ENCODE data around the gene DLX1. TPM values are rescaled to one million over a fixed set of nuclear protein-coding genes. Genes with fewer than 3 reads are reported as not detected.
"Not testable (repeated sequence)": the region's sequence is repeated elsewhere in the genome, so short reads cannot be mapped to it uniquely, and the experiment has no call there.

DLX1 gene
- total RNA-seq, 6 donors from 2014 or later = not detected

DNA sequence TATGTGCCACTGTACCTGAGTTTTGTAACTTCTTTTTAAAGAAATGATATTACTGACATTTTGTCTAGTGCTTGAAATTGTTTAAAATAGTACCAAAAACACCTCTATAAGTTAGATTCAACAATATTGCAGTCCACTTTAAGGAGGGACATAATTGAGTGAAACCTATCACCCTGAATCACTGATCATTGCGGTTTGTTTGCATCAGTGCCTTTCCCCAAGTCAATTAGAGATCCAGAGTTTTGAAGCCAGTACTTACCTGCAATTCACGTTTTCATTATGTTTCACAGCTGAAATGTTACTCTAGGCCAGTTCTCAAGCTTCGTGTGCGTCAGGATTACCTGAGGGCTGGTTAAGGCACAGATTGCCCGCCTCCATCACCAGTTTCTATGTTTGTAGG lies 26.6 kb upstream of the DLX1 start:
- Histone ChIP-seq H3K36me3 (no peaks in the 10 kb centered on the region), H3K27me3 (no peaks in the 10 kb centered on the region), H3K27ac (no peak overlapping the region), H3K4me3 (no peak overlapping the region), H3K9me3 (no peaks in the 10 kb centered on the region), H3K4me1 (no peaks in the 10 kb centered on the region)
- TF ChIP-seq POLR2AphosphoS5 (IDR thresholded peaks at IDR 0.05) (no peak), EP300 (IDR thresholded peaks at IDR 0.05) (no peak), POLR2A (IDR thresholded peaks at IDR 0.05) (no peak)
- TF ChIP-seq, protein P1, sequence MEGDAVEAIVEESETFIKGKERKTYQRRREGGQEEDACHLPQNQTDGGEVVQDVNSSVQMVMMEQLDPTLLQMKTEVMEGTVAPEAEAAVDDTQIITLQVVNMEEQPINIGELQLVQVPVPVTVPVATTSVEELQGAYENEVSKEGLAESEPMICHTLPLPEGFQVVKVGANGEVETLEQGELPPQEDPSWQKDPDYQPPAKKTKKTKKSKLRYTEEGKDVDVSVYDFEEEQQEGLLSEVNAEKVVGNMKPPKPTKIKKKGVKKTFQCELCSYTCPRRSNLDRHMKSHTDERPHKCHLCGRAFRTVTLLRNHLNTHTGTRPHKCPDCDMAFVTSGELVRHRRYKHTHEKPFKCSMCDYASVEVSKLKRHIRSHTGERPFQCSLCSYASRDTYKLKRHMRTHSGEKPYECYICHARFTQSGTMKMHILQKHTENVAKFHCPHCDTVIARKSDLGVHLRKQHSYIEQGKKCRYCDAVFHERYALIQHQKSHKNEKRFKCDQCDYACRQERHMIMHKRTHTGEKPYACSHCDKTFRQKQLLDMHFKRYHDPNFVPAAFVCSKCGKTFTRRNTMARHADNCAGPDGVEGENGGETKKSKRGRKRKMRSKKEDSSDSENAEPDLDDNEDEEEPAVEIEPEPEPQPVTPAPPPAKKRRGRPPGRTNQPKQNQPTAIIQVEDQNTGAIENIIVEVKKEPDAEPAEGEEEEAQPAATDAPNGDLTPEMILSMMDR (IDR thresholded peaks at IDR 0.05) = no peak
- DNase-seq (no peak), ATAC-seq (ENCODE audit: low FRiP score in 2 of 2) (no peak)
- 97% methylated on average over 5 of the region's 5 CpGs for WGBS, 2 donors

DNA sequence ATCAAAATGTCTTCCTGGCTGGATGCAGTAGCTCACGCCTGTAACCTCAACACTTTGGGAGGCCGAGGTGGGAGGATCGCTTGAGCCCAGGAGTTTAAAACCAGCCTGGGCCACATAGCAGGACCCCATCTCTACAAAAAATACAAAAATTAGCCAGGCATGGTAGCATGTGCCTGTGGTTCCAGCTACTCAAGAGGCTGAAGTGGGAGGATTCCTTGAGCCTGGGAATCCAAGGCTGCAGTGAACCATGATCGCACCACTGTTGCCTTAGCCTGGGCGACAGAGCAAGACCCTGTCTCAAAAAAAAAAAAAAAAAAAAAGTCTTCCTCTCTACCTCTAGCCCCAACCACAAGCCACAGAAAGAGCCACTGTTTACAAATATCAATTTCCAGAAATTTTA lies 25.2 kb upstream of the DLX1 start:
- not testable (repeated sequence) for H3K27ac ChIP-seq; DNase-seq; H3K9me3 ChIP-seq; H3K4me3 ChIP-seq; H3K27me3 ChIP-seq; H3K36me3 ChIP-seq; ATAC-seq (ENCODE audit: low FRiP score in 2 of 2); H3K4me1 ChIP-seq
- WGBS, 2 donors = 97 to 99% methylated on average over 5 of the region's 5 CpGs

DNA sequence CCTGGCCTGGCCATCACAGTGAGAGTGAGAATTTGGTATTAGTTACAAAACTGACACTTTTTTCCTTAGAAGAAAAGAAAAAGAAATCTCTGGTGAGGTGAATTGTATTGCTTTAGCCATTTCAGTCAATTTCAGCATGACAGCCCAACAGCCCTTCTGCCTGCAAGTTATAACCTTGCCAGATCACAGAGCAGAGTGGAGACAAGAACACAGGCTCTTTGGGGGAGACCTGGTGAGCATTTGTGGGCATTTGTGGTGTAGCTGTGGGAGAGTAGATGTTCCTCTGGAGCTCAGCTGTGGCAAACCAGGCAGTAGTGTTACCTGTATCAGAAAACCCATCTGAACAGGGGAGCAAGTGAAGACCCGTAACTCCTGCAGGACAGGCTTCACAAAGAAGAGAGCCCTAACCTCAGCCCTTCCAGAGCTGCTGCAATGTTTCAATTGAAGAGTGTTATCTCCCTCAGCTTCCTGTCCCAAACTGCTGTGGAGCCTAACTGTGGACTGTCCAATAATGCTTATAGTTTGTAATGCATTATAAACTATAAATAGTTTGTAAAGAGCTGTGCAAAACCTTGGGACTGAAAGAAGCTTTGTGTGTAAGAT lies 22.8 kb upstream of the DLX1 start:
- Histone ChIP-seq H3K4me1 (no peaks in the 10 kb centered on the region), H3K9me3 (no peaks in the 10 kb centered on the region), H3K4me3 (no peak overlapping the region), H3K36me3 (no peaks in the 10 kb centered on the region), H3K27me3 (no peaks in the 10 kb centered on the region), H3K27ac (no peak overlapping the region)
- no peak for ATAC-seq (ENCODE audit: low FRiP score in 2 of 2)
- 75% methylated on average over 1 of the region's 1 CpG; no CpG with 5 or more reads in 1 of the 2 donors for WGBS, 2 donors
- no peak for DNase-seq
- TF ChIP-seq POLR2A (IDR thresholded peaks at IDR 0.05) (no peak), EP300 (IDR thresholded peaks at IDR 0.05) (no peak), POLR2AphosphoS5 (IDR thresholded peaks at IDR 0.05) (no peak)
- TF ChIP-seq, protein P1 (IDR thresholded peaks at IDR 0.05) = no peak

DNA sequence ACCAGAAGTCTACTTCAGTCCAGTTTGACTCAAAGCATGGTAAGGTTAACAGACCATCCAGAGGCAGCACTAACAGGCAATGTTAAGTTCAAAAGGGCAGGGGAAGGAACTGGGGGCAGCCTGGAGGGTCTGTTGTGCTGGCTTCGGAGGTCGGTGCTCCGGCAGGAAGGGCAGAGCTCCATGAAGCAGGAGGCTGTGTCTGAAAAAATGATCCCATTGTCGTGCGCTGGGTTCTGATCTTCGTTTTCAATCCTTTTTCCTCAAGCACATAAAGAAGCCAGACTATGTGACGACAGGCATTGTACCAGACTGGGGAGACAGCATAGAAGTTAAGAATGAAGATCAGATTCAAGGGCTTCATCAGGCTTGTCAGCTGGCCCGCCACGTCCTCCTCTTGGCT lies 21.9 kb upstream of the DLX1 start:
- TF ChIP-seq, protein P1 (IDR thresholded peaks at IDR 0.05) = no peak
- TF ChIP-seq POLR2A (IDR thresholded peaks at IDR 0.05) (no peak), POLR2AphosphoS5 (IDR thresholded peaks at IDR 0.05) (no peak), EP300 (IDR thresholded peaks at IDR 0.05) (no peak)
- Histone ChIP-seq H3K4me3 (no peak overlapping the region), H3K4me1 (no peaks in the 10 kb centered on the region), H3K27me3 (no peaks in the 10 kb centered on the region), H3K36me3 (no peaks in the 10 kb centered on the region), H3K27ac (no peak overlapping the region), H3K9me3 (no peaks in the 10 kb centered on the region)
- WGBS, 2 donors = 92 to 94% methylated on average over 9 of the region's 9 CpGs
- ATAC-seq (ENCODE audit: low FRiP score in 2 of 2) (no peak), DNase-seq (no peak)

DNA sequence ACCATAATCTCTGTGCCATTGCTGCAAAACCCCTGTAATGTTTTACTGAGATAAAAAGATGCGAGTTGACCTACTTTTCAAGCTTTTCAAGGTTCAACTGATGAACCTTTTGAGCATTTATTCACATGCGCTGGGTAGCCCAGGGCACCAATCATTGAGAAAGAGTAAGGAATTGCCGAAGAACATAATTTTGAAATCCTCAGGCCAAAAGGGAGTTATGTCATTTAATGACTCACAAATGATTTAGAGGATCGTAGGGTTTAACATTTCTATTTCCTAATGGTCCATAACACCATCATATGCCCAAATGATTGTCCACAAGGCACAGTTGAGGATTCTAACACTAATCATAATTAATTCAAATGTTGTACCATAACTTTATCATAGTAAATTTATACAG lies 20.2 kb upstream of the DLX1 start:
- 68 to 77% methylated on average over 4 of the region's 4 CpGs for WGBS, 2 donors
- no peak overlapping the region for H3K27ac ChIP-seq
- ATAC-seq (ENCODE audit: low FRiP score in 2 of 2) = no peak

More for the DNA sequence above, 20.2 kb upstream of the DLX1 start:
- H3K4me3 ChIP-seq = no peak overlapping the region
- H3K9me3 ChIP-seq = no peaks in the 10 kb centered on the region
- H3K36me3 ChIP-seq = no peaks in the 10 kb centered on the region
- no peaks in the 10 kb centered on the region for H3K4me1 ChIP-seq
- no peaks in the 10 kb centered on the region for H3K27me3 ChIP-seq
- DNase-seq = no peak
- TF ChIP-seq EP300 (IDR thresholded peaks at IDR 0.05) (no peak), POLR2A (IDR thresholded peaks at IDR 0.05) (no peak), POLR2AphosphoS5 (IDR thresholded peaks at IDR 0.05) (no peak)
- TF ChIP-seq, protein P1 (IDR thresholded peaks at IDR 0.05) = no peak

Measured in upper lobe of left lung (tissue), 6 donors.